Fibroblast of lung (primary cell): ENCODE data around the gene RASEF. TPM values are rescaled to one million over a fixed set of nuclear protein-coding genes. Genes with fewer than 3 reads are reported as not detected.
A peak's percentile ranks its signal among the peaks of the same experiment; 100 is the strongest.

Source experiments
- DNase-seq, 2 donors: peaks; one replicate each; pipeline versions ENCODE4 v3.0.0 to v3.0.0-alpha.2; 2010; ENCODE audit warnings: low read depth in 2 of 2
- H2AFZ ChIP-seq: 2 replicates; pipeline ENCODE4 v1.5.1; 2012; ENCODE audit warnings: low read length, control low read depth, inconsistent platforms
- H3K27ac ChIP-seq: 2 replicates; pipeline ENCODE4 v1.5.1; 2011; ENCODE audit warnings: low read length, control low read depth; ENCODE audit not compliant: insufficient read depth
- H3K27me3 ChIP-seq: 2 replicates; pipeline ENCODE4 v1.5.1; 2011; ENCODE audit warnings: mild to moderate bottlenecking, low read length; ENCODE audit not compliant: control insufficient read depth, insufficient read depth
- H3K36me3 ChIP-seq: 2 replicates; pipeline ENCODE4 v1.5.1; 2011; ENCODE audit warnings: low read length; ENCODE audit not compliant: control insufficient read depth, insufficient read depth
- H3K4me1 ChIP-seq: 2 replicates; pipeline ENCODE4 v1.5.1; 2011; ENCODE audit warnings: low read length; ENCODE audit not compliant: control insufficient read depth, insufficient read depth; ENCODE audit errors: extremely low read depth
- H3K4me2 ChIP-seq: 2 replicates; pipeline ENCODE4 v1.5.1; 2011; ENCODE audit warnings: low read length, control low read depth; ENCODE audit not compliant: insufficient read depth; ENCODE audit errors: extremely low read depth
- H3K4me3 ChIP-seq, 4 experiments: fragments of 200-600 bp in 1 of 4; sonication (generic) in 1 of 4; replicated peaks in 1 of 4; 2 replicates each; pipeline ENCODE4 v1.5.1; 2011 to 2016; ENCODE audit warnings: low read length in 4 of 4, low read depth in 3 of 4, mild to moderate bottlenecking in 3 of 4, control low read depth in 2 of 4, inconsistent platforms in 1 of 4, mixed read lengths in 1 of 4; ENCODE audit not compliant: insufficient read depth in 1 of 4; ENCODE audit errors: control extremely low read depth in 1 of 4
- H3K79me2 ChIP-seq: 2 replicates; pipeline ENCODE4 v1.5.1; 2012; ENCODE audit warnings: mild to moderate bottlenecking, low read length, inconsistent platforms; ENCODE audit not compliant: control insufficient read depth, insufficient read depth
- H3K9ac ChIP-seq: 2 replicates; pipeline ENCODE4 v1.5.1; 2011; ENCODE audit warnings: mild to moderate bottlenecking, low read length, control low read depth; ENCODE audit not compliant: insufficient read depth
- H3K9me3 ChIP-seq: 2 replicates; pipeline ENCODE4 v1.5.1; 2012; ENCODE audit warnings: low read depth, low read length; ENCODE audit not compliant: control insufficient read depth, insufficient read depth
- H4K20me1 ChIP-seq: 2 replicates; pipeline ENCODE4 v1.5.1; 2011; ENCODE audit warnings: low read length; ENCODE audit not compliant: control insufficient read depth, insufficient read depth; ENCODE audit errors: extremely low read depth
- EZH2 ChIP-seq: IDR thresholded peaks from 2 replicates; pipeline ENCODE4 v1.5.1; 2012; ENCODE audit warnings: low read length, control low read depth, mild to moderate bottlenecking; ENCODE audit errors: missing control alignments
- polyA plus RNA-seq, 2 donors: library from polyadenylated mRNA; depleted of rRNA in 1 of 2; stranded (reverse) in 1 of 2; unstranded in 1 of 2; fragments of >200 nt; gene quantifications; 2 replicates each; pipeline ENCODE4 v1.2.1, GENCODE V29; 2011 to 2012; ENCODE audit warnings: missing spikeins in 1 of 2
- total RNA-seq: library from RNA; depleted of rRNA; stranded (reverse); fragments of >200 nt; gene quantifications from 2 replicates; pipeline ENCODE4 v1.2.1, GENCODE V29; 2014
- TF ChIP-seq, protein P1 (sequence below), 2 donors: IDR thresholded peaks in 1 of 2; conservative IDR thresholded peaks in 1 of 2; 1 replicate in 1 of 2; 2 replicates in 1 of 2; pipeline ENCODE4 v1.5.1; 2011 to 2012; ENCODE audit warnings: low read length in 2 of 2, control low read depth in 1 of 2, inconsistent platforms in 1 of 2, low read depth in 1 of 2, mild to moderate bottlenecking in 1 of 2

RASEF gene
- total and polyA plus RNA-seq, 2 donors (not counting 1 experiment from before 2014, with no cell fraction given): 0.28 to 1.2 TPM

DNA sequence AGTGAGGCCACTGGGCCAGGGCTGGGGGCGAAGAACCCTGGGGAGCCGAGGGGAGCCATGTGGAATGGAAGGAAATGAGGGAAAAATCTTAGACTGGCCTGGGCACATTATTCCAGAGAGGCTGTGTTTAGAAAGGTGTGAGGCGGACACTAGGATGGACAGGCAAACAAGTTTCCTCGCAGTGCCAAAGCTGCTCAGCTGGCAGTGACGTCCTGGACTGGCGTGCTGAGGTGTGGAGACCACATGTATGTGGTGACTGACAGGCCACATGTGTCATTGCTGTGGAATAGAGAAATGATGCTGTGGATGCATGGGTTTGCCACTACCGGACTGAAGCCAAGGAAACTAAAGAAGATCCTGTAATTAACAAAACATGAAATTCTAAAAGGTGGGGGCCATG lies 42.6 kb downstream of the RASEF start:
- H4K20me1 ChIP-seq: no peaks in the 10 kb centered on the region

DNA sequence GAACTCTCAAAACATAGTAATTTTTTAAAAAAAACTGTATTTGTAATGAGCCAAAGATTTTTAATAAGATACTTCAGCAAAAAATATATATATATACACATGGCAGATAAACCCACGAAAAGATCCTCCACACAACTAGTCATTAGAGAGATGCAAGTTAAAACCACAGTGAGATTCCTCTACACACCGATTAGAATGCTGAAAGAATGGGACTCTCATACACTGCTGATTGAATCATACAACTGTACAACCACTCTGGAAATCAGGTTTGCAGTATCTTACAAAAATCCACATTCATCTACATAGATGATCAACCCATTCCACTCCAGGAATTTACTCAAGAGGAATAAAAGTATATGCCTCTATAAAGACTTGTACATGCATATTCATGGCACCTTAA lies 43.7 kb downstream of the RASEF start:
- Histone ChIP-seq H3K79me2 (no peaks in the 10 kb centered on the region), H3K9ac (no peak overlapping the region), H3K27me3 (no peaks in the 10 kb centered on the region), H4K20me1 (no peaks in the 10 kb centered on the region), H3K27ac (no peak overlapping the region), H2AFZ (no peak overlapping the region), H3K9me3 (no peaks in the 10 kb centered on the region), H3K4me1 (peaks cover 5% of the 10 kb centered on the region), H3K4me3 (no peak overlapping the region), H3K4me2 (no peak overlapping the region), H3K36me3 (no peaks in the 10 kb centered on the region)
- peak in 1 of 2 donors; percentile 75 for DNase-seq
- TF ChIP-seq, protein P1, sequence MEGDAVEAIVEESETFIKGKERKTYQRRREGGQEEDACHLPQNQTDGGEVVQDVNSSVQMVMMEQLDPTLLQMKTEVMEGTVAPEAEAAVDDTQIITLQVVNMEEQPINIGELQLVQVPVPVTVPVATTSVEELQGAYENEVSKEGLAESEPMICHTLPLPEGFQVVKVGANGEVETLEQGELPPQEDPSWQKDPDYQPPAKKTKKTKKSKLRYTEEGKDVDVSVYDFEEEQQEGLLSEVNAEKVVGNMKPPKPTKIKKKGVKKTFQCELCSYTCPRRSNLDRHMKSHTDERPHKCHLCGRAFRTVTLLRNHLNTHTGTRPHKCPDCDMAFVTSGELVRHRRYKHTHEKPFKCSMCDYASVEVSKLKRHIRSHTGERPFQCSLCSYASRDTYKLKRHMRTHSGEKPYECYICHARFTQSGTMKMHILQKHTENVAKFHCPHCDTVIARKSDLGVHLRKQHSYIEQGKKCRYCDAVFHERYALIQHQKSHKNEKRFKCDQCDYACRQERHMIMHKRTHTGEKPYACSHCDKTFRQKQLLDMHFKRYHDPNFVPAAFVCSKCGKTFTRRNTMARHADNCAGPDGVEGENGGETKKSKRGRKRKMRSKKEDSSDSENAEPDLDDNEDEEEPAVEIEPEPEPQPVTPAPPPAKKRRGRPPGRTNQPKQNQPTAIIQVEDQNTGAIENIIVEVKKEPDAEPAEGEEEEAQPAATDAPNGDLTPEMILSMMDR (conservative IDR thresholded peaks at IDR 0.05 in 1 of 2, IDR thresholded peaks at IDR 0.05 in 1 of 2; ENCODE audit: low read depth in 1 of 2, low read length in 2 of 2): no peak
- no peak for TF ChIP-seq EZH2

More for the DNA sequence above, 42.6 kb downstream of the RASEF start:
- Histone ChIP-seq H3K27ac (no peak overlapping the region), H3K36me3 (no peaks in the 10 kb centered on the region), H3K4me2 (no peak overlapping the region), H3K79me2 (no peaks in the 10 kb centered on the region), H3K4me3 (no peak overlapping the region), H3K9ac (no peak overlapping the region), H2AFZ (no peak overlapping the region), H3K9me3 (no peaks in the 10 kb centered on the region), H3K4me1 (no peaks in the 10 kb centered on the region), H3K27me3 (no peaks in the 10 kb centered on the region)
- TF ChIP-seq, protein P1 (conservative IDR thresholded peaks at IDR 0.05 in 1 of 2, IDR thresholded peaks at IDR 0.05 in 1 of 2; ENCODE audit: low read depth in 1 of 2, low read length in 2 of 2): no peak
- DNase-seq: no peak

DNA sequence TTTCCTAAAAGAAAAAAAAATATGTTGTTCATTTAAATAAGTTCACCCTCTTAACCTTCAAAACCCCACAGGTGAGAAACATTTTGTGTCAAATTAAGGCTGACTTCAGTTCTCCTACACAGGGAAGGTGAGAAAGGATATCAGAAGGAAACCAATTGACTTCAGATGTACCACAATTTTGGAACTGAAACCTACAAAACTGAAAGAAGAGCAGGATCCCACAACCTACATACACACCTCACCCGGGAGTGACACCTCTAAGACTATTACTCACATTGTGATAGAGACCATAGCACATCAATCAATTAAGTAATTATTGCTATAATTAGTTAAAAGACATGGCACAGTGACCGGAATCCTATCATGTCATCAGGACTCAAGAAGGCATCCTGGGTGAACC lies 47.0 kb downstream of the RASEF start:
- H3K9me3 ChIP-seq: no peaks in the 10 kb centered on the region
- DNase-seq: no peak
- TF ChIP-seq, protein P1 (conservative IDR thresholded peaks at IDR 0.05 in 1 of 2, IDR thresholded peaks at IDR 0.05 in 1 of 2; ENCODE audit: low read depth in 1 of 2, low read length in 2 of 2): no peak
- no peak for TF ChIP-seq EZH2
- no peak overlapping the region for H2AFZ ChIP-seq
- H3K9ac ChIP-seq: no peak overlapping the region
- no peaks in the 10 kb centered on the region for H3K36me3 ChIP-seq
- peaks cover 9% of the 10 kb centered on the region for H3K4me1 ChIP-seq
- H3K4me3 ChIP-seq: no peak overlapping the region
- H3K79me2 ChIP-seq: no peaks in the 10 kb centered on the region
- no peak overlapping the region for H3K27ac ChIP-seq
- H3K4me2 ChIP-seq: no peak overlapping the region
- no peaks in the 10 kb centered on the region for H4K20me1 ChIP-seq
- no peaks in the 10 kb centered on the region for H3K27me3 ChIP-seq
